NCI-H446 treated with DMSO at 0.1 percent for 48 hours (cell line): Measurements from ENCODE around the gene PHKB.
"Not testable (repeated sequence)": the region's sequence is repeated elsewhere in the genome, so short reads cannot be mapped to it uniquely, and the experiment has no call there.

Experiments
- DNase-seq: peaks from one replicate; lab custom pipeline; 2025; lab: John Stamatoyannopoulos, UW

Gene PHKB

DNA sequence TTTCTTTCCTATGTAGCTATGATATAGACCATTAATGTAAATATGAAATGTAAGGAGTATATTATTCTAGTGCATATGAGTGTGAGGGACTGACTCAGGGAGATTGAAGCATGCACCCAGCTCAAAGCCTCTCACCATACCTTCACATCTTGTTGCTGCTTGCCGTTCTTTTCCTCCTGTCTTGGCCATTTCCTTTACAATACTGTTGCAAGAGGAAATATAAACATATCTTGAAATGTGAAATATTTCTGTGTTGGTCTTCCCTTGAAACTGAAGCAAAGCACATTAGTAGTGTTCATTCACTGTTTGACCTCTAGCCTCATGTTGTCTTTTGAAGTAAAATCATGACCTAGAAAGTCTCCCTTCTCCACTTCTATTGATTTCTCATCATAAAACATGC is 46.6 kb downstream of the PHKB start:
- no peak for DNase-seq

DNA sequence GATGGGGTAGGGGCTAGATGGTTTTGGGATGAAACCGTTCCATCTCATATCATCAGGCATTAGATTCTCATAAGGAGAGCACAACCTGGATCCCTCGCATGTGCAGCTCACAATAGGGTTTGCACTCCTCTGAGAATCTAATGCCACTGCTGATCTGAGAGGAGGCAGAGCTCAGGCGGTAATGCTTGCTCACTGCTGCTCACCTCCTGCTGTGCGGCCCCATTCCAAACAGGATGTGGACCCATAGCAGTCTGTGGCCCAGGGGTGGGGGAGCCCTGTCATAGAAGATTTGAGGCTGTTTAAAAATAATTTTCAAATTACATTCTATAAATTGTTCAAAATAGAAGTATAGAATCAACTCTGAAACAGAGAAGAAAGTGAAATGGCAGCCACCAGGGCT is 50.8 kb downstream of the PHKB start:
- no peak for DNase-seq

DNA sequence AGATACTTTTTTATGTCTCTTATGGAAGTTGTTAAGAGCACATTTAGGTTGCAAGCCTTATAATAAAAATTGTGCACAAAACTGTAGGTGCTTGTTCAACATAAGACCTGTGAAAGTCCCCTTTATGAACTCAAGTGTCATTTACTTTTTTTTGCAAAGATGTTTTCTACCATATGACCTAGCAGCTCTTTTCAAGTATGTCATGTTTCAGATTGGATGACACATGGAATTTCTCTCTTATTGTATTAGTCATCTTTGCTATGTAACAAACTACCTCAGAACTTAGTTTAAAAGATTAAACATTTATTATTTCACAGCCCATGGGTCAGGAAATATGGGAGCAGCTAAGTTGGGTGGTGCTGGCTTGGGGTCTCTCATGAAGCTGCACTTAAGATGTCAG is 57.9 kb downstream of the PHKB start:
- DNase-seq, result no peak

DNA sequence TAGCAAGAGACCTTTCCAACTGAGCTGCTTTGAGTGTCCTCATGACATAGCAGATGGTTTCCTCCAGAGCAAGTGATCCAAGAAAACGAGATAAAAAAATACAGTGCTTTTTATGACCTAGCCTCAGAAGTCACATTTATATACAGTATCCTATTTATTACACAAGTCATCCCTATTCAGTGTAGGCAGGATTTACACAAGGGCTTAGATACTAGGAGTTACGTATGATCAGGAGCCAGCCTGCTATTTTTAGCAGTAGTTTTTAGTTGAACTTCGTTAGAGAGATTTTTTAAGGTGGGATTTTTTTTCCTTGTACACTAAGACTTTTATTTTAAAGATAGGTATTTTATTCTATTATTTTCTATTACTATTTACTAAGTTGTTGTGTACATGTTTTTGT is 58.4 kb downstream of the PHKB start:
- DNase-seq, result peak; percentile 35

DNA sequence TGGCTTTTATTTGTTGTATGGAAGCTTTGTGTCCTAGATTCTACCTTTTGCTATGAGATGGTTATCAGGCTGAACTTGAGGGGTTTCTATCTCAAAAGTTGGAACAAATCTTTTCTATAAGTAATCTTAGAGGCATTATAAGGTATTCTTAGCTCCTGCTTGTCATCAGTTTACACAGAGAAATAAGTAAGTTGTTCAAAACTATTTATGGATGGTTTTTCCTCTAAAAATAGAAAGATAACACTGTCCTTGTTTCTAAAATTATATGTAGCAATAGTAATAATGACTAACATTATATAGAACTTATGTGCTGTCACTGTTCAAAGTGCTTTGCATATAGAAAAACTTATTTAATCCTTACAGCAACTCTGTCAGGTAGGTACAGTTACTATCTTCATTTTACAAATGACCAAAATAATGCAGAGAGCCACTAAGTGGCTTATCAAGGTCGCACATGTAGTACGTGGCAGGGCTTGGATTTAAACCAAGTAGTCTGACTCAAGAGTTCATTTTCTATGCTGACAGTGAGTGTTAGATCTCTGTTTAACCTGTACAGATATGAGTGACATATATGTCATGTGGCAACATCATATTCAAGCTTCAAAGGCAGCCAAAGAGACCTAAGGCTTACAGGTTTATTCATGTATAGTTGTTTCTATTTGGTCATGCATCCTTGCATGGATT is 59.0 kb downstream of the PHKB start:
- DNase-seq, result no peak

DNA sequence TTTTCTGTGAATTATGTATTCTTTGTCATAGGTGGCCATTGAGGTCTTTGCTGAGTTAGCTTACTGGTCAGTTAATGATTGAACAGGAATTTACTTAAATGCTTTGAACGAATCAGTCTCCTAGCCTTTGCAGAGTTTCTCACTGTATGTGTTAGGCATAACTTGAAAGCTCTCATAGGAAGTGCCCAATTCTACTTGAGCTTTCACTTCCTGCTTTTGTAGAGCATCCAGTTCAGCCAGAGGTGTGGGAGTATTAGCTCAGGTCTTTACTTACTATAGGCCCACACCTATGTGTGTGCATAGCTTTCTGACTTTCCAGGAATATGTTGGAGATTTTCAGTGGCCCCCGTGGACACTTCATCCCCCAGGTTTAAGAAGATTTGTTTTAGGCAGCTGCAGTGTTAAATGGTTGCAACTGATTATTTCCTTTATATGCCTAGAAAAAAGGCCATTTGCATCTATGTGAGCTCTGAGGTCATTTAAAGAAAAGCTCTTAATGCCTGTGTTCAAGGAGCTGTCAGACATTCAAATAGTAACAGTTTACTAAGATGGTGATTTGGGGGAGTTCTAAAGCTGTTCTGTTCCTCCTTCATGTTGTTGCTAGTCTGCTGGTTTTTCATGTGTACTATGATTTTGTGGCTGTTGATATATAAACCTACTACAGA is 62.3 kb downstream of the PHKB start:
- DNase-seq, result no peak

DNA sequence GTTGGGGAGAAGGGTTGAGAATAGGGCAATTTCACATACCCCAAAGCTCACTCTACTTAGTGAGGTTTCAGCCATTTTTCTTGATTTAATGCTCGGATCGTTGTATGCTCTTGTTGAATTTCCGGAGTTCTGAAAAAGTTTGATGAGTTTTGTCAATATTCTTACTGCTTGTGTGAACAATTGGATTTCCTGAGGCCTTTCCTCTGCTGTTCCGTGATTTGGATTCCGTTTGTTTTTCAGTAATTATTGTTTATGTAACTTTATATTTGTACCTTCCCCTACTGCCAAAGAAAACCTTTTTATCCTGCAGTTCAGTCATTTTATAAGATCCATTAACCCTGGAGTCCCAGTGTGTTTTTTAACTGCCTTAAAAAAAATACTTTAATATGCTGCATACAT is 62.9 kb downstream of the PHKB start:
- DNase-seq, result no peak

DNA sequence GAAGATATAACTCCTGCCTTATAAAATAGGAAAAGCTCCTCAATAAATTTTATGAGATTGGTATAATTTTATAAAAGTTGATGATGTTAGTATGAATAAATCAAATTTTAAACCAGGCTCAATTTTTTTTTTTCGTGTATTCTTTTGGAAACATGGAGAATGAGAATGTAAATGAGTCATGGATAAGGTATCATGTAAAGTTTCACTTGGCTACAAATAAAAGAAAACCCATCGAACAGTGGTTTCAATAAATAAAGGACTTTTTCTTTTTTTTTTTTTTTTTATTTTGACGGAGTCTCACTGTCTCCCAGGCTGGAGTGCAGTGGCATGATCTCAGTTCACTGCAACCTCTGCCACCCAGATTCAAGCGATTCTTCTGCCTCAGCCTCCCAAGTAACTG is 67.3 kb downstream of the PHKB start:
- DNase-seq, result no peak

DNA sequence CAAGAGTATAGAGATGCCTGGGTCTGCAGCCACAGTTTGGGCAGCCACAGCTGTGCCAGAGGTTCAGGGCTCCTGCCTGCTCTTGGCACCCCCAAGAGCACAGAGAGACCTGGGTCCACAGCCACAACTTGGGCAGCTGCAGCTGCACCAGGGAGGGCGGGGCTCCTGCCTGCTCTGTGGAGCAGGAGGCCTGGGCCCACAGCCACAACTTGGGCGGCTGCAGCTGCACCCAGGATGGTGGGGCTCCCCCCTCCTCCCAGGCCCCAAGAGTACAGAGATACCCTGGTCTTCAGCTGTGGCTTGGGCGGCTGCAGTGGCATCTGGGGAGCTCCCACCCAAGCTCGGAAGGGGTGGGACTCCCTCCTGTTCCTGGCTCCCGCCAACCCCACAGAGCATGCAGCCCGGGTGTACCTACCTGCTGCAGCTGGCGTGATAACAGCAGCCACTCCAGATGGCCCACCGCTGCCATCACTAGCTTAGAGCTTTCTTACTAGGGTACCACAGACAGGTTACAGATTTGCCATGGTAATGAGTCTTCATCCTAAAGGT is 72.7 kb downstream of the PHKB start:
- no peak for DNase-seq

DNA sequence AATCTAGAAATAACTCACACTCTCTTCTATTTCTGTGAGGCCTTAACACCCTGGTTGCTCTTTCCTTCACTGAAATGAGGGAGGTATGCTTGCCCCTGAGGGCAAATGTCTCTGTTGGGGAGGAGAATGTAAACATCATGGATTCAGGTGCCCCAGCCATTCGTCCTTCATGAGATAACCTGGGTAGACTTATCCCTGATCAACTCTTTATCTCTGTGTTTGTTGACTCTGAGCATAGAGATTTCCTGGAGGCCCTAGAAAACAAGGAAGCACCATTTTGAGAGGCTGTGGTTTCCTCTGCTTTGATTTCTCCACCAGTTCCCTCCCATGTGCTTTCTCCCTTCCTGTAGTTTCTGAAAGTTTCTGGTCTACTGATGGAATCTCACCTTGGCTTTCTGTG is 77.3 kb downstream of the PHKB start:
- no peak for DNase-seq

DNA sequence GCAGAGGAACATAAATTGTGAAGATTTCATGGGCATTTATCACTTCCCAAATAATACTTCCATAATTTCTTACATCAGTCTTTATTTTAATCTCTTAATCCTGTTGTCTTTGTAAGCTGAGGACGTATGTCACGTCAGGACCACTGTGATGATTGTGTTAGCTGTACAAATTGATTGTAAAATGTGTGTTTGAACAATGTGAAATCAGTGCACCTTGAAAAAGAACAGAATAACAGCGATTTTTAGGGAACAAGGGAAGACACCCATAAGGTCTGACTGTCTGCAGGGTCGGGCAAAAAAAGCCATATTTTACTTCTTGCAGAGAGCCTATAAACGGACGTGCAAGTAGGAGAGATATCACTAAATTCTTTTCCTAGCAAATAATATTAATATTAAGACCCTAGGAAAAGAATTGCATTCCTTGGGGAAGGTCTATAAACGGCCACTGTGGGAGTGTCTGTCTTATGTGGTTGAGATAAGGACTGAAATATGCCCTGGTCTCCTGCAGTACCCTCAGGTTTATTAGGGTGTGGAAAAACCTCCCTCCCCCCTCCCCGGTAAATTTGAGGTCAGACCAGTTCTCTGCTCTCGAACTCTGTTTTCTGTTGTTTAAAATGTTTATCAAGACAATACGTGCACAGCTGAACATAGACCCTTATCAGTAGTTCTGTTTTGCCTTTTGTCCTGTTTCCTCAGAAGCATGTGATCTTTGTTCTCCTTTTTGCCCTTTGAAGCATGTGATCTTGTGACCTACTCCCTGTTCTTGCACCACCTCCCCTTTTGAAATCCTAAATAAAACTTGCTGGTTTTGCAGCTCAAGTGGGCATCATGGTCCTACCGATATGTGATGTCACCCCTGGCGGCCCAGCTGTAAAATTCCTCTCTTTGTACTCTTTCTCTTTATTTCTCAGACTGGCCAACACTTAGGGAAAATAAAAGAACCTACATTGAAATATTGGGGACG is 78.9 kb downstream of the PHKB start:
- not testable (repeated sequence) for DNase-seq

DNA sequence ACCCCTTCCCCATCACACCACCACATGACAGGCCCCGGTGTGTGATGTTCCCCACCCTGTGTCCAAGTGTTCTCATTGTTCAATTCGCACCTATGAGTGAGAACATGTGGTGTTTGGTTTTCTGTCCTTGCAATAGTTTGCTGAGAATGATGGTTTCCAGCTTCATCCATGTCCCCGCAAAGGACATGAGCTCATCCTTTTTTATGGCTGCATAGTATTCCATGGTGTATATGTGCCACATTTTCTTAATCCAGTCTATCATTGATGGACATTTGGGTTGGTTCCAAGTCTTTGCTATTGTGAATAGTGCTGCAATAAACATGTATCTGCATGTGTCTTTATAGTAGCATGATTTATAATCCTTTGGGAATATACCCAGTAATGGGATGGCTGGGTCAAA is 80.0 kb downstream of the PHKB start:
- DNase-seq, result not testable (repeated sequence)

DNA sequence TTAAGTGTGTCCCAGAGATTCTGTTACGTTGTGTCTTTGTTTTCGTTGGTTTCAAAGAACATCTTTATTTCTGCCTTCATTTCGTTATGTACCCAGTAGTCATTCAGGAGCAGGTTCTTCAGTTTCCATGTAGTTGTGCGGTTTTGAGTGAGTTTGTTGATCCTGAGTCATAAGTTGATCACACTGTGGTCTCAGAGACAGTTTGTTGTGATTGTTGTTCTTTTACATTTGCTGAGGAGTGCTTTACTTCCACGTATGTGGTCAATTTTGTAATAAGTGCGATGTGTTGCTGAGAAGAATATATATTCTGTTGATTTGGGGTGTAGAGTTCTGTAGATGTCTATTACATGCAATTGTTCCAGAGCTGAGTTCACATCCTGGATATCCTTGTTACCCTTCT is 83.1 kb downstream of the PHKB start:
- DNase-seq, result not testable (repeated sequence)

DNA sequence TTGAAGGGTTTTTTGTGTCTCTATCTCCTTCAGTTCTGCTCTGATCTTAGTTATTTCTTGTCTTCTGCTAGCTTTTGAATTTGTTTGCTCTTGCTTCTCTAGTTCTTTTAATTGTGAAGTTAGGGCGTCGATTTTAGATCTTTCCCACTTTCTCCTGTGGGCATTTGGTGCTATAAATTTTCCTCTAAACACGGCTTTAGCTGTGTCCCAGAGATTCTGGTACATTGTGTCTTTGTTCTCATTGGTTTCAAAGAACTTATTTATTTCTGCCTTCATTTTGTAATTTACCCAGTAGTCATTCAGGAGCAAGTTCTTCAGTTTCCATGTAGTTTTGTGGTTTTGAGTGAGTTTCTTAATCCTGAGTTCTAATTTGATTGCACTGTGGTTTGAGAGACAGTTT is 90.1 kb downstream of the PHKB start:
- not testable (repeated sequence) for DNase-seq

DNA sequence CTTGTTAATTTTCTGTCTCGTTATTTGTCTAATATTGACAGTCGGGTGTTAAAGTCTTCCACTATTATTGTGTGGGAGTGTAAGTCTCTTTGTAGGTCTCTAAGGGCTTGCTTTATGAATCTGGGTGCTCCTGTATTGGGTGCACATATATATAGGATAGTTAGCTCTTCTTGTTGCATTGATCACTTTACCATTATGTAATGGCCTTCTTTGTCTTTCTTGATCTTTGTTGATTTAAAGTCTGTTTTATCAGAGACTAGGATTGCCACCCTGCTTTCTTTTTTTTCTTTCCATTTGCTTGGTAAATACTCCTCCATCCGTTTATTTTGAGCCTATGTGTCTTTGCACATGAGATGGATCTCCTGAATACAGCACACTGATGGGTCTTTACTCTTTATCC is 90.6 kb downstream of the PHKB start:
- DNase-seq, result not testable (repeated sequence)

DNA sequence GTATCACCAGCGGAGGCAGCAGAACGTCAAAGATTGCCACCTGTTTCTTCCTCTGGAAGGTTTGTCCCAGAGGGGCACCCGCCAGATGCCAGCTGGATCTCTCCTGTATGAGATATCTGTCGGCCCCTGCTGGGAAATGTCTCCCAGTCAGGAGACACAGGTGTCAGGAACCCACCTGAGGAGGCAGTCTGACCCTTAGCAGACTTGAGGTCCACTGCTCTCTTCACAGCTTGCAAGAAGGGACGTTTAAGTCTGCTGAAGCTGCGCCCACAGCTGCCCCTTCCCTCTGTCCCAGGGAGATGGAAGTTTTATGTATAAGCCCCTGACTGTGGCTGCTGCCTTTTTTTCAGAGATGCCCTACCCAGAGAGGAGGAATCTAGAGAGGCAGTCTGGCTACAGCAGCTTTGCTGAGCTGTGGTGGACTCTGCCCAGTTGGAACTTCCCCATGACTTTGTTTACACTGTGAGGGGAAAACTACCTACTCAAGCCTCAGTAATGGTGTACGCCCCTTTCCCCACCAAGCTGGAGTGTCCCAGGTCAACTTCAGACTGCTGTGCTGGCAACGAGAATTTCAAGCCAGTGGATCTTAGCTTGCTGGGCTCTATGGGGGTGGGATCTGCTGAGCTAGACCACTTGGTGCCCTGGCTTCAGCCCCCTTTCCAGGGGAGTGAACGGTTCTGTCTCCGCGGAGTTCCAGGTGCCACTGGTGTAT is 92.9 kb downstream of the PHKB start:
- no peak for DNase-seq

DNA sequence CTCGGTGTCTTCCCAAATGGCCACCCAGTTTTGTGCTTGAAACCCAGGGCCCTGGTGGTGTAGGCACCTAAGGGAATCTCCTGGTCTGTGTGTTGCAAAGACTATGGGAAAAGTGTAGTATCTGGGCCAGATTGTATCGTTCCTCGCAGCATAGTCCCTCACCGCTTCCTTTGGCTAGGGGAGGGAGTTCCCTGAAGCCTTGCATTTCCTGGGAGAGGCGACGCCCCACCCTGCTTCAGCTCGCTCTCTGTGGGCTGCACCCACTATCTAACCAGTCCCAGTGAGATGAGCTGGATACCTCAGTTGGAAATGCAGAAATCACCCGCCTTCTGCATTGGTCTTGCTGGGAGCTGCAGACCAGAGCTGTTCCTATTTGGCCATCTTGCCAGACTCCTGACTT is 93.5 kb downstream of the PHKB start:
- DNase-seq, result not testable (repeated sequence)

DNA sequence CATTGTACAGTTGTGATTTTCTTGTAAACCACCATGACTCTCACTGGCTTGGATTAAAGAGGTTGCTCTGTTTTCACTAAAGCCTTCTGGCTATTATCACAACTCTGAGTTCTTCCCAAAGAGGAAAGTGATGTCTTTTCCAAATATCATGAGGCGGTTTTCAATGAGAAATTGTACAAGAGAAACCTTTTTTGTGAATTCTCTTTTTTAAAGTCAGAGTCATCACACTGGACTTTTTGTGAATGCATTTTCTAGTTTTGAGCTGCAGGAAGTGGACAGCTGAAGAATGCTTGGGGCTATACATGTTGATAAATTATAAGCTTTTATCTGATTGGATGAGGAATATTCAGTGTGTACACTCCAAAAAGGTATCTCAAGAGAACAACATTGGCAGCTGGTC is 100.2 kb downstream of the PHKB start:
- no peak for DNase-seq

DNA sequence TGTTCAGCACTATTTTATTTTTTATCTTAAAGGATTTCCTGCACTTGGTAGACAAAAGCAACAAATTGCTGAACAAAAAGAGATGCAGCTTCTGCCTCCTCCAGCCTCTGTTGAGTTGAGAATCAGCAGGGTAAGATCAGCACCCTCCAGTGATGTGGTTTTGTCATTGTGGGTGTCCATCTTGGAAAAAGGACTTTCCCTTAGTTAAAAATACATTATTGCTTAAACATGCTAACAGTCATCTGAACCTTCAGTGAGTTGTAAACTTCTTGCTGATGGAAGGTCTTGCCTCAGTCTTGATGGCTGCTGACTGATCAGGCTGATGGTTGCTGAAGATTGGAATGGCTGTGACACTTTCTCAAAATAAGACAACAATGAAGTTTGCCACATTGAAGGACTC is 101.2 kb downstream of the PHKB start:
- DNase-seq, result no peak

DNA sequence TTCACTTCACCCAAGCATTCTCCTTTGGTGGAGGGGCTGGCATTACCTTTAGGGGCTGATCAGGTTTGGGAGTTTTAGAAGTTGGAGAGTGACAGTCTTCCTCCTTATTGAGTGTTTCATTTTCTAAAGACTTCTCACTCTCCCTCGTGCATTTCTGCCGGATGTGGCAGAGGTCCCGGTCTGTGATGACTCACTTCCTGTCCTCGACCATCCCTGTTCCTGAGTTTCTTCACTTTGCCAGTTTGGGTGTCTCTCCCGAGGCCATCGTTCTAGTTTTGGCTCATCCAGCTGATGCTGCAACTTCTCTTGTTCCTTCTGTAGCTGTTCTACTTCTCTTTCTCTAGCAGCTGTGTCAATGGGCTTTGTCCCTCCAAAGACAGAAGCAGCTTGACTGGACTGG is 104.3 kb downstream of the PHKB start:
- no peak for DNase-seq

DNA sequence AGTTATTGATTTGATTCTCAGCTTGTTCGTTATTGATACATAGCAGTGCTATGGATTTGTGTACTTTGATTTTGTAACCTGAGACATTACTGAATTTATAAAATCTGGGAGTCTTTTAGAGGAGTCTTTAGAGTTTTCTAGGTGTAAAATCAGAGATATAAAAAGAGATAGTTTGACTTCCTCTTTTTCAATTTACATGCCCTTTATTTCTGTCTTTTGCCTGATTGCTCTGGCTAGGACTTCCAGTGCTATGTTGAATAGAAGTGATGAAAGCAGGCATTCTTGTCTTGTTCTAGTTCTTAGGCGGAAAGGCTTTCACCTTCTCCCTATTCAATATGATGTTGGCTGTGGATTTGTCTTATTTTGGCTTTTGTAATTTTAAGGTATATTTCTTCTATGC is 106.2 kb downstream of the PHKB start:
- DNase-seq, result no peak

DNA sequence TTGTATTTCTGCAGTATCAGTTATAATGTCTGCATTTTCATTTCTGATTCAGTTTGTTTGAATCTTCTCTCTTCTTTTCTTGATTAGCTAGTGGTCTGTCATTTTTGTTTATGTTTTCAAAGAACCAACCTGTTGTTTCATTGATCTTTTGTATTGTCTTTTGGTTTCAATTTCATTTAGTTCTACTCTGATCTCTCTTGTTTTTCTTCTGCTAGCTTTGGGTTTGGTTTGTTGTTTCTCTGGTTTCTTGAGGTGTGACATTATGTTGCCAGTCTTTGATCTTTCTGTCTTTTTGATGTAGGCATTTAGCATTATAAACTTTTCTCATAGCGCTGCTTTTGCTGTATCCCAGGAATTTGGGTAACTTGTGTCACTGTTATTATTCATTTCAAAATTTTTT is 107.2 kb downstream of the PHKB start:
- DNase-seq, result no peak
